Prostate gland (tissue), 2 donors: ENCODE results near the gene CDH8. TPM values are rescaled to one million over a fixed set of nuclear protein-coding genes. Genes with fewer than 3 reads are reported as not detected.

Experiments
- DNase-seq: peaks from one replicate; pipeline ENCODE4 v3.0.0-alpha.2; 2019; ENCODE audit warnings: low spot score
- H3K27ac ChIP-seq, 2 donors: fragments of 200-600 bp; sonication (generic); 2 replicates each; pipeline ENCODE4 v1.5.1; 2017 to 2019
- H3K27me3 ChIP-seq: fragments of 200-600 bp; sonication (generic); replicated peaks from 2 replicates; pipeline ENCODE4 v1.5.1; 2019; ENCODE audit not compliant: insufficient read depth
- H3K36me3 ChIP-seq, 2 donors: fragments of 200-600 bp; sonication (generic); 1 replicate in 1 of 2; 2 replicates in 1 of 2; pipeline versions ENCODE4 v1.5.1 to v1.8.1; 2017 to 2019
- H3K4me1 ChIP-seq: fragments of 200-600 bp; sonication (generic); replicated peaks from 2 replicates; pipeline ENCODE4 v1.5.1; 2019
- H3K4me3 ChIP-seq, 2 donors: fragments of 200-600 bp; sonication (generic); 2 replicates each; pipeline ENCODE4 v1.5.1; 2017 to 2019
- H3K9me3 ChIP-seq: fragments of 200-600 bp; sonication (generic); 2 replicates; pipeline ENCODE4 v1.5.1; 2017
- CTCF ChIP-seq, 4 experiments: fragments of 200-600 bp in 2 of 4; fragments of 450-650 bp in 2 of 4; sonication (generic) in 2 of 4; IDR thresholded peaks; 1 replicate in 3 of 4; 2 replicates in 1 of 4; pipeline ENCODE4 v1.5.1; 2016 to 2019; ENCODE audit warnings: antibody characterized with exemption in 4 of 4, mild to moderate bottlenecking in 2 of 4, moderate library complexity in 2 of 4
- POLR2A ChIP-seq: fragments of 450-650 bp; IDR thresholded peaks from one replicate; pipeline ENCODE4 v1.6.1; 2016; ENCODE audit warnings: antibody characterized with exemption, mild to moderate bottlenecking
- POLR2AphosphoS5 ChIP-seq: sonication (generic); formaldehyde crosslinking; IDR thresholded peaks from one replicate; pipeline ENCODE4 v1.6.1; 2017; ENCODE audit warnings: antibody characterized with exemption
- WGBS: methylation state at CpG from one replicate; pipeline ENCODE4 v1.1.5; 2018; 5-methylcytosine and 5-hydroxymethylcytosine counted together
- intact Hi-C: fragments of 100-400 bp; cut with DNase I; formaldehyde crosslinking; loops from one replicate; pipeline ENCODE4 v1.14.2; 2022
- total RNA-seq, 2 donors: library from RNA; depleted of rRNA; stranded (reverse); fragments of >200 nt; gene quantifications; one replicate each; pipeline ENCODE4 v1.1.0, GENCODE V29; 2016

CDH8 gene
- total RNA-seq, 2 donors from 2014 or later = 1.0 to 3.1 TPM

DNA sequence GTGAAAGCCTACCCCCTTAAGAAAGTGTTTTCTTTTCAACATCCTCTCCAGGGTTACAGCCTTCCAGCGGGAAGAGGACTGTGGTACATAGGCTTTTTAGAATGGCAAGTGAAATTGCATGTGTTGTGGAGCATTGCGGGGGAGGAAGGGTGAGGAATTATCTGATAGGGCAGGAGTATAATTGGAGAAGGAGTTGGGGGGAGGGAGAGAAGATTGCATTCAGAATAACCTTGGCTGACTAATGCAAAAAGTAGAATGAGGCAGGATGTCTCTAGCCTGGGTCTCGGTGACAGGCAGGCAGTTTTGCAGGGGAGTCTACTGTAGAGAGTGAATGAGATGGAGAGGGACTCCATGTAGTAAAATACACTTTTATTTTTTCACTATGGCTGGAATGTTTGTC lies 2.4 kb upstream of the CDH8 start:
- H3K27ac ChIP-seq = no peak overlapping the region
- H3K4me1 ChIP-seq = no peaks in the 10 kb centered on the region
- WGBS = 48% methylated on average over 3 of the region's 3 CpGs
- peaks cover 26% of the 10 kb centered on the region for H3K27me3 ChIP-seq
- no peak overlapping the region for H3K4me3 ChIP-seq
- no peaks in the 10 kb centered on the region for H3K9me3 ChIP-seq
- H3K36me3 ChIP-seq = no peaks in the 10 kb centered on the region
- intact Hi-C loops = no loop called here
- TF ChIP-seq CTCF (IDR thresholded peaks at IDR 0.05) (no peak), POLR2A (no peak), POLR2AphosphoS5 (no peak)
- no peak for DNase-seq

GRCh38 chr16:62038225-62038624 lies 2.0 kb upstream of the CDH8 start:
- Histone ChIP-seq H3K27me3 (peaks cover 26% of the 10 kb centered on the region), H3K4me1 (no peaks in the 10 kb centered on the region), H3K9me3 (no peaks in the 10 kb centered on the region), H3K36me3 (no peaks in the 10 kb centered on the region), H3K4me3 (no peak overlapping the region), H3K27ac (no peak overlapping the region)
- DNase-seq = no peak
- intact Hi-C loops = no loop called here
- no peak for TF ChIP-seq POLR2A
- TF ChIP-seq POLR2AphosphoS5 = no peak
- TF ChIP-seq CTCF (IDR thresholded peaks at IDR 0.05) = no peak
- 46% methylated on average over 1 of the region's 1 CpG for WGBS

- DNase-seq = no peak
- peaks cover 26% of the 10 kb centered on the region for H3K27me3 ChIP-seq
- no peak overlapping the region for H3K4me3 ChIP-seq
- TF ChIP-seq POLR2AphosphoS5 (no peak), POLR2A (no peak), CTCF (IDR thresholded peaks at IDR 0.05) (no peak)
- no peak overlapping the region for H3K27ac ChIP-seq
- no peaks in the 10 kb centered on the region for H3K36me3 ChIP-seq
- intact Hi-C loops = no loop called here
- no peaks in the 10 kb centered on the region for H3K9me3 ChIP-seq
- 2% methylated on average over 15 of the region's 15 CpGs for WGBS
- H3K4me1 ChIP-seq = no peaks in the 10 kb centered on the region
Measured at GRCh38 chr16:62036802-62037135, 531 bp upstream of the CDH8 start.

GRCh38 chr16:62035115-62036092 lies 834 bp downstream of the CDH8 start:
- peaks cover 26% of the 10 kb centered on the region for H3K27me3 ChIP-seq

More at GRCh38 chr16:62035115-62036092, 834 bp downstream of the CDH8 start:
- Histone ChIP-seq H3K9me3 (no peaks in the 10 kb centered on the region), H3K36me3 (no peaks in the 10 kb centered on the region), H3K4me3 (no peak overlapping the region), H3K27ac (no peak overlapping the region), H3K4me1 (no peaks in the 10 kb centered on the region)
- no peak for DNase-seq
- intact Hi-C loops = no loop called here
- 1% methylated on average over 65 of the region's 65 CpGs for WGBS
- TF ChIP-seq POLR2AphosphoS5 (no peak), POLR2A (no peak), CTCF (IDR thresholded peaks at IDR 0.05) (no peak)
